Measurements from ENCODE around the gene CRTC1.

Gene CRTC1

DNA sequence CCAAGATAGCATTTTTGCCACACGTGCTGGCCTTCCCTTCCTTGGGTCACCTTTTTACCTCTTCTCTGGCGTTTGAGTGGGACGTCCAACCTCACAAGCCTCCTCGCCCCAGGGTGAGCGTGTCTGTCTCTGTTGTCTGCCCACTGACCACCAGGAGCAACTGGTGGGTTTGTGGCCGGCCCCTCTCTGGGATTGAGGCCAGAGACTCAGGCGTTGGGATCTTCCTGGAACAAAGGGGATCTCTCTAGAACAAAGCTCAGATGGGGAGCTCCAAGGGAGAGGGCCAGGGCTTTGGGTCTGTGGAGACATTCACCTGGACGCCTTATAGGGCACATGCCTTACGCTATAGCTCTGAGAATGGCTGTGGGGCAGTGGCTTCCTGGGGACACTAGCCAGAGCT is 90.2 kb downstream of the CRTC1 start:
- no peak for DNase-seq

DNA sequence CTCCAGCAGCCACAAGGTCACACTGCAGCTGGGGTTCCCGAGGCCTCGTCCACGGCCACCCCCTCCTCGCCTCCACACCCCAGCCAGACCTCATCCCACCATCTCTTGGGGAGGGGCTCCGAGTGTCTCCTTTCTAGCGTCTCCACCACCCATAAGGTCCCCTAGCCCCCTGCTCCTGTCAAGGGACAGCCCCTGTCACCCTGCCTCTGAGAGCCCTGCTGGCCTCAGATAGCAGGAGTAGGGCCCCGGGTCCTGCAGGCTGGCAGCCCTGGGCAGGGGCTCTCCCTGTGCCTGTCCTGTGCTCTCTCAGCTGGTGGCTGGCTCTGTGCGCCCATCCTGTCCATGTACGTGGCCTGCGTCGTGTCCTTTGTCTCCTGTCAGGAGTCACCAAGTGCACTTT is 90.6 kb downstream of the CRTC1 start:
- no peak for DNase-seq

DNA sequence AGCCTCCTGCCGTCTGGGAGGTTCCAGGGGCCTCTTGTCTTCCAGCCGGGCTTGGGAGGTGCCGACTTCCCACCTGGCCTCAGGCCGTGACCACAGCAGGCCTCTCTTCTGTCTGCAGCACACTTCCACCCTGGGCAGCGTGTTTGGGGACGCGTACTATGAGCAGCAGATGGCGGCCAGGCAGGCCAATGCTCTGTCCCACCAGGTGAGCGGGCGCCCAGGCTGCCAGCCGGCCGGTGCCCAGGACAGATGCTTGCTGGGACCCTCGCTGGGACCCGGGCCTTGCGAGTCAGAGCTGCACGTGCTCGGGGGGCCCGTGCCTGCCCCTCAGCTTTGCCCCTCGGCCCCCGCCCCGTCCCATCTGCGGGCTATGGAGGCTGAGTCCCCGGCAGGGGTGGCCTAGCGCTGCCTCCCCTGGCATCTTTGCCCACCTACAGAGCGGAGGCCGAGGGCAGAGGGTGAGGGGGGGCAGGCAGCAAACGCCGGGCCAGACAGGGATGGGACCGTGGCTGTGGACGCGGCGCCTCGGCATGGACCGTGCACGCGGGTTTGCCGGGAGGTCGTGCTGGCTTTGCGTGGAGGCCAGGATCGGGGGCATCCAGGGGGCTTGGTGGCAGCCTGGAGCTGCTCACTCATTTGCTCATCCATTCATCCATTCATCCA is 91.4 kb downstream of the CRTC1 start:
- DNase-seq, result no peak

DNA sequence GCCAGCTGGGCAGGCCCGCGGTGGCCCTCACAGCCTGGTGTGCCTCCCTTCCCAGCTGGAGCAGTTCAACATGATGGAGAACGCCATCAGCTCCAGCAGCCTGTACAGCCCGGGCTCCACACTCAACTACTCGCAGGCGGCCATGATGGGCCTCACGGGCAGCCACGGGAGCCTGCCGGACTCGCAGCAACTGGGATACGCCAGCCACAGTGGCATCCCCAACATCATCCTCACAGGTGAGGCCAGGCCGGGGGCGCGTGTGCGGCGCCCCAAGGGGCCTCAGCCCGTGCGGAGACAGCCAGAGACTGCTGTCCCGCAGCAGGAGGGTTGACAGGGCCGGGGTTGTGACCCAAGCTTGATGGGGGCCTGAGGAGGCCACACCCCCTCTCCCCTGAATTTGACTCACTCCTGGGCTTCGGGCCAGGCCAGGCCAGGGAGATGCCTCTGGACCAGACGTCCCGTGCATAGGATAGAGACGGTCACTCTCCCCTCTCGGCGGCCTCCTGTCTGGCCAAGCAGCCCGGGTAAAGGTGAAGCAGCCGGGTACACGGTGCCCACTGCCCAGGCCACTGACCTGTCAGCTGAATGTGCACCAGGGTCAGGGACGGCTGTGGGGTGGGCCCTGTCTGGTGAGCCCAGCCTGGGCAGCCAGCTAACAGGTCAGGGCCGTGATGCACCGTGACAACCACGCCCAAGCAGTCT is 92.3 kb downstream of the CRTC1 start:
- no peak for DNase-seq

DNA sequence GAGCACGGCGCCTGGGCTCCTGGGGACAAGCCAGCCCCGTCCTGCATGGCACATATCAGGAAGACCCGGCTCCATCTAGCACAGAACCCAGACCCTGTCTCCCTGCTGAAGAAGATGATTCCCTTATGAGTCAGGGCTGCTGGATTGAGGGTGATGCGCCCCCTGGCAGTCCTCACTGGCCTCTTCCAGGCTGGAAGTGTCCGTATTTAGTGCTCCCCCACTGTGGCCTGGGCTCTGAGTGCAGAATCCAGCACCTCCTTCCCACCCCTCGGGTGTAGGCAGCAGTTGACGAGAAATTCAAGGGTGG is 92.8 kb downstream of the CRTC1 start:
- DNase-seq, result no peak

DNA sequence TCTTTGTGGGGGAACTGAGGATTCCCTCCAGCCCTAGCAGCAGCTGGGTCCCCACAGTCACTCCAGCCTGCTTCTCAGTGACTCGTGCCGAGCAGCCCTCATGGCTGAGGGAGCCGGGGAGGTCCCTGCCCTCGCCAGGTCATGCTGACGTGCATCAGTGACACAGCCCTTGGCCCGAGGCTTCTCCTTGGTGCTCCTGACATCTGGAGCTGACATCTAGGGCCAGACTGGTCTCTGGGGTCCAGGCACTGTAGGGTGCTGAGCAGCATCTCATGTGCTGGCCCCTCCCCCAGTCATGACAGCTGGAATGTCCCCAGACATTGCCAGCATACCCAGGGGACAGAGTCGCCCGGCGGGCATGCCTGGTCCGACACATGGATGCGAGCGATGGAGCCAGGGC is 93.3 kb downstream of the CRTC1 start:
- no peak for DNase-seq

DNA sequence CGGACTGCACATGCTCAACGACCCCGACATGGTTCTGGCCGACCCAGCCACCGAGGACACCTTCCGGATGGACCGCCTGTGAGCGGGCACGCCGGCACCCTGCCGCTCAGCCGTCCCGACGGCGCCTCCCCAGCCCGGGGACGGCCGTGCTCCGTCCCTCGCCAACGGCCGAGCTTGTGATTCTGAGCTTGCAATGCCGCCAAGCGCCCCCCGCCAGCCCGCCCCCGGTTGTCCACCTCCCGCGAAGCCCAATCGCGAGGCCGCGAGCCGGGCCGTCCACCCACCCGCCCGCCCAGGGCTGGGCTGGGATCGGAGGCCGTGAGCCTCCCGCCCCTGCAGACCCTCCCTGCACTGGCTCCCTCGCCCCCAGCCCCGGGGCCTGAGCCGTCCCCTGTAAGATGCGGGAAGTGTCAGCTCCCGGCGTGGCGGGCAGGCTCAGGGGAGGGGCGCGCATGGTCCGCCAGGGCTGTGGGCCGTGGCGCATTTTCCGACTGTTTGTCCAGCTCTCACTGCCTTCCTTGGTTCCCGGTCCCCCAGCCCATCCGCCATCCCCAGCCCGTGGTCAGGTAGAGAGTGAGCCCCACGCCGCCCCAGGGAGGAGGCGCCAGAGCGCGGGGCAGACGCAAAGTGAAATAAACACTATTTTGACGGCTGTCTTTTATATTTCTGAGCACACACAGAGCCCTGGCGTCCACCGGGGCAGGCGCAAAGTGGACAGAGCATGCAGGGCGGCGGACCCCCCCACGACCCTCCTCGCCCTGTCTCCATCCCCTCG is 94.0 kb downstream of the CRTC1 start:
- no peak for DNase-seq

DNA sequence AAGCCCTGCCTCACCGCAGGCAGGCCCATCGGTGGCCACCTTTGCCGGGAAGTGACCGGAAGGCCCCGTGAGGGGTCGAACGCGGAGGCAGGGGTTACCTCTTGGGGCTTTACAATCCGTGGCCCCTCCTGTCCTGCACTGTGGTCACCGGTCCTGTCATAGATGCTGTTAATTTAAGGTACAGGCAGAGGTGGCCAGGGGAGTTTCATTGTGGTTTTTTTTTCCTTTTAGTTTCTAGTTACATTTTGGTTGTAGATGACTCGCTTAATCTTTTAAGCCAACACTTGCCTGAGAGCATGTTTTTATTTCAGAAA is 94.6 kb downstream of the CRTC1 start:
- no peak for DNase-seq

DNA sequence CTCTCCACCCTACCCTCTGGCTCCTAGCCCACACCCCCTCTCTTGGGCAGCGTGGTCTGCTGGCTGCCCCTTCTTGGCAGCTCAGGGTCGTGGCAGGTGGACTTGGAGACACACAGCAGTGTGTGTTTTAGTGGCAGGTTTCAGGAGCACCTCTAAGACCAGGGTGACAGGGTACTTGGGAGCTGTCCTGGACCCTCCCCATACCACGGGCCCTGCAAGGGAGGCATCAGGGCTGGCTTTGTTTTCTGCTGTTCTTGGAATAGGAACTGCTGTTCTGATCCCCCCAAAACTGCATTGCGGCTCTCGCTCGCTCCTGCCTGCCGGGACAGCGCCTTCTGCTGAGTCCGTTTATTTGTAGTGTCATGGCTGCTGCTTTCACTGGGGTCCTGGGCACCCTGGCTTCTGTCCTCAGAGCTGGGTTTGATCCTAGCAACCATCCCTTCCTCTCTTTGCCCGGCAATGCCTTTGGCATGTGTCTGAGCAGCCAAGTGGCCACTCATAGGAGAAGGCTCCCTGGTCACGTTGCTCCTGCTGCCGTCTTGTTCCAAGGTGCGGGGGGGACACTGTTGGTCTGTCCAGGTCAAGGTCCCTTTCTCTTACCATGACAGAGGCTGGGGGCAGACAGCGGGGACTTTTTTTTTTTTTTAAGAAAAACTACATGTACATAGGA is 95.5 kb downstream of the CRTC1 start:
- DNase-seq, result no peak

DNA sequence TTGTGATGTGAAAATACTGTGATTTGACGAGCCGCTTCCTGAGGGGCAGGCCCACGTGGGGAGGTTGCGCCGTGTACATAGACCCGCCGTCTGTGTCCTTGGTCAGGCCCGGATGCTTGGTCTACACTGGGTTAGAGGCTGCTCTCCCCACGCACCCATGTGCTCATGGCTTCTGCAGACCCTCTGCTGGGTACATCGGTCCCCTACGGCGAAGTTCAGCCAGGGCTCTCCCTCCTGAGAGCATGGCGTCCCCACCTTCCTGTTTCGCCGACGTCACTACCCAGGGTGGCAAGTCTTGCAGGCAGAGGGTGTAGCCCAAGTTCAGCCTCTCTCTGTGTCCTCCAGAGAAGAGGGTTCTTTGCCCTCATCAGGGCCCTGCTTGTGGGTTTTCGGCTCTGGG is 96.6 kb downstream of the CRTC1 start:
- DNase-seq, result no peak

DNA sequence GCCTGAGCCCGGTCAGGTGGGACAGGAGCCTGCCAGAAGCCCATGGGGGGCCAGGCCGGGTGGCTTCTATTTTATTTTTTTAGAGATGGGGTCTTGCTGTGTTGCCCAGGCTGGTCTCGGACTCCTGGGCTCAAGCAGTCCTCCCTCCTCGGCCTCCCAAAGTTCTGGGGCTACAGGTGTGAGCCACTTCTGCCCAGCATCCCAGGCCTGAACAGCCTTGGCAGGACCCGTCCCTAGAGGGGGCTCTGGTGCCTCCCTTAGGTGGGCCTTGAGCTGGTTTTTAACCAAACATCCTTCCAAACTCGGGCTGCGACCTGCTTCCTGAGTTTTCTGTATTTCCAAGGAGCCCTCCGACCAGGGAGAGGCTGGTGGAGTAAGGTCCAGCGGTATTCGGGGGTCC is 97.2 kb downstream of the CRTC1 start:
- DNase-seq, result no peak

DNA sequence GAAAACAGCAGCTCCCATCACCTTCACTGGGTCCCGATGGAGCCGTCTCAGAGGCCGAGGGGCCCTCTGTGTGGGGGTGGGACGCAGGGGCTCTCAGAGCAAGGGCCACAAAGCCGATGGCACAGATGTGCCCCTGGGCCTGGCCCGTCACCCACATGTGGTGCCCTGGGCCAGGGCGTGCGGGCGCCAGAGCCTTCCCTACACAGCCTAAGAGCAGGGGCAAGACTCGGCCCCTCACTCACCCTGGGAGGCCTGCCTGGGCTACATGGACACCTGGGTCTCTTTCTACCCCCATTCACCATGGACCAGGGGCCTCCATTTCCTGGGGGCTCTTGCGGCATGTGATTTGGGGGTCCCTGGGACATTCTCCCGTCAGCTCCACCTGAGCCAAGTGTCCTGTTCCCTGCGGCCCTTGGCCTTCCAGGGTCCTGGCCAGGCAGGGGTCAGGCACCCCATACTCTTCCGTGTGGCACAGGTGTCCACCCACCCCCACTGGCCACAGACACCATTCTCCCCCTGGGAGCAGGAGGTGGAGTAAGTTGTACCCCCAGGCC is 97.6 kb downstream of the CRTC1 start:
- DNase-seq, result no peak

DNA sequence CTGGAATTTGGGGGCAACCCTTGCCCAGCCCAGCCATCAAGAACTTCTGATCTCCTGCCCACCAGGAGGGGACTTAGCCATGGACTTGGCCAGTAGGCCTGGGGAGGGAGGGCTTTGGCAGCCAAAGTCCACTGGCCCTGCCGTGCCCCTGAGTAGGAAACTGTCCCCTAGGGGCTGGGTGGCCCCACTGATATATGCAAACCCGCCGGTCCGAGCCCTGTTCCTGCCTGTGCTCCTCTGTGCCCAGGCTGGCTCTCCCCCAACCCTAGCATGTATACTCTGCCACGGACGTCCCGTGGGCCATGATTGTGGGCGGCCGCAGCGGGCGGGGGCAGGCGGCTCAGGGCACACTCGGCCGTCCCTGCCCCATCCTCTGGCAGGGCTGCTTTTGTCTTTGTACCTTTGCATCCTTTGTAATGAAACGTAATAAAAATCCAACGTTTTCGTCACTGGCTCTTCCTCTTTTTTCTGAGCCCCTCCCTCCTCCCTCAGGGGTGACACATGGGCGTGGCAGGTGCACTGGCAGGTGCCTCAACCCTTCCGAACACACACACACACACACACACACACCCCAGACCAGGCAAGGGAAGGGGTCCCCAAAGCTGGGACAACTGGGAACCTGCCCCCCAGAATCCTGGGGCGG is 98.5 kb downstream of the CRTC1 start:
- no peak for DNase-seq

DNA sequence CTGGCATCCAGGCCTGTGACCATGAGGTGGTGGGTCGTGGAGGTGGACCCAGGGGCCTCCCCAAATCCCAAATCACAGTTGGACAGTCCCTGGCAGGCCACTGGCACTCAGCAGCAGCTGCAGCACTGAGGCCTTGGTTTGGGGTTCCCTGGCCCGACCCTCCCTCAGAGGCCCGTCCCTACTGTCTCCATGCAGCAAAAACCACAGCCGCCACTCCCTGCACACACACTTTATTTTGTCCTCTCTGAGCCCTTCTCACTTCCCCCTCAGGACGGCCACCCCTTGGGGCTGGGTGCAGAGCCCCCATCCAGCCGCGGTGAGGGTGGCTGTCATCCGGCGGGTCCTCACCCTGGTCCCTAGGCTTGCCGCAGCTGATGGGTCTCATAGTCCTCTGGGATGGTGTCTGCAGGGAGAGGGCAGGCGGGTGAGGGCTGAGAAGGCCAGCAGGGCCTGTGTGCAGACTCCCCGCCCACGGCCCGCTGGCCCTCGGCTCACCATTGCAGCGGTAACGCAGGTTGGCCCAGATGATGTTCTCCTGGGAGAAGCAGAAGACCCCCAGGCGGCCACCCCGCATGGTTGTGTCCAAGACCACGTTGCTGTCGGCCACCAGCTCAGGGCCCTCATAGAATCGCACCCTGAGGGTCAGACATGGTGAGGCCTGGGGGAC is 99.2 kb downstream of the CRTC1 start:
- DNase-seq, result no peak

DNA sequence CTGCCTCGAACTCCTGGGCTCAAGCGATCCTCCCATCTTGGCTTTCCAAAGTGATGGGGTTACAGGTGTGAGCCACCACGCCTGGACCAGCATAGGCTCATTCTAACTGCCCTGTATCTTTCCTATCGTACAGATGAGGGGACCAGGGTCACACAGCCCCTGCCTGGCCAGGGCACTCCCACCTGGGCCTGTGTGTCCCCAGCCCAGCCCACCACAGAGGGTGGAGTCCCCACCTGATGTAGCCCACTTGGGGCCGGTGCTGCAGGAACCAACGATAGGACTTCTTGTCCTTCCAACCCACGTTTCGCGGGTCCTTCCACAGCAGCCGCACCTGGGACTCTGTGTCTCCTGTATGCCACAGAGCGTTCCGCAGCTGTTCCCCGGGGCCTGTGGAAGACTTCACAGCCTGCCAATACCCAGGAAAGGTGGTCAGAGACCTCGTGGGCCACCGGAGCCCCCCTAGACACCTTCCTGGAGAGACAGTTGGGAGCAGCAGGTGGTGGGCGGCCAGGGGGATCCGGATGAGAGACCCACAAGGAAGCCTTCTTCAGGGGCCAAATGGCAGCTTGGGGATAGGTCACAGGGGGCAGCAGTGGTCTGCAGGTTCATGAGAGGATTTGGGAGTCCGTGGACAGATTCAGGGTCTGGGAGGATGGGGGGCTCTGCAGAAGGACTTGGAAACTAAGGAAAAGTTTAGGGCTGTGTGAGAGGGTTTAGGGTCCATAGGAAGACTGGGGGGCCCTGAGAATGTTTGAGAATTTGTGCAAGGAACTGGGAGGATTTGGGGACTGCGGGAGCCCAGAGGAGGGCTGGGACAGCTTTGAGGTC is 100.7 kb downstream of the CRTC1 start:
- DNase-seq, result no peak

DNA sequence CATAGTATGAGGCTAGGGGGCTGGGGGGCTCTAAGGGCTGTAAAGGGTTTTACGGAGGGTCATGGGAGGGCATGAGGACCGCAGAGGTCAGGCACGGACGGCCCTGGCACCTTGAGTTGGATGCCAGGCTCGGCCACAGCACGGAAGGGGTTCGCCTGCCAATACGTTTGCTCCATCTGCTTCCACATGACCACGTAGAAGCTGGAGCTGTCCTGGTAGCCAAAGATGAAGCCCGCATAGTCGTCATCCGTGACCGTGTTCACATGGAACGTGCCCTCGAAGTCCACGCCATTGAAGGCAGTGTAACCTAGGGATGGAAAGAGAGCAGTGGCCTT is 101.3 kb downstream of the CRTC1 start:
- no peak for DNase-seq

DNA sequence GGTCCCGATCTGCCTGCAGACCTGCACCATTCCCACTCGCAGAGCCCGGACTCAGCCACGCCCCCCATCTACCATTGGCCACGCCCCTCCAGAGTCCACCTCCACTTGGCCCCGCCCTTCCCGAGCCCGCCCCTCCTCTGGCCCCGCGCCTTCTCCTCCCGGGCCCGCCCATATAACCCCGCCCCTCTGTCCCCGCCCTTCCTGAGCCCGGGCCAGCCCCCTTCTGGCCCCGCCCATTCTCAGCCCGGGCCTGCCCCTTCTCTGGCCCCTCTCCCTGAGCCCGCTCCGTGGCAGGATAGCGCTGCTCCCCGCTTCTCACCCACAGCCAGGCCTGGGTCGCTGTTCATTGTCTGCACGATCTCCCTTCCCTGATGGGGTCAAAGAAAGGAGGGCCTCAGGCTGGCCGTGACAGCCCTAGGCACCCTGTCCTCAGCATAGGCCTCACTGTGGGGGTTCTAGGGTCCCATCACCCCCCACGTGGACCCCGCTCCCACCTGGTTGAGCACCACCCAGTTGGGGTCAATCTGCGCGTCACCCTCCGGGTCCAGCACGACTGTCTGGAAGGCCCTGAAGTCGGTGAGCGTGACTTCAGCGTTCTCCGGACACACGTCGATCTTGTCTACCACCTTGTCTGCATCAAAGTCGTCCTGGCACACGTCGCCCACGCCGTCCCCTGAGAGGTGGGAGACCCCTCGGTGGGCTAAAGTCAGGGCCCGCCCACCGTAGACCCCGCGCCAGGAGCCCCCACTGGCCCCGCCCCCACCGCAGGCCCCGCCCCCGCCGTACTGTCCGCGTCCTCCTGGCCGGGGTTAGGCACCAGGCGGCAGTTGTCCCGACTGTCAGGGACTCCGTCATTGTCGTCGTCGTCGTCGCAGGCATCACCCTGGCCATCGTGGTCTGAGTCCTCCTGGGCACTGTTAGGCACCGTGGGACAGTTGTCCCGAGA is 102.0 kb downstream of the CRTC1 start:
- peak; percentile 70 to 72 for DNase-seq

DNA sequence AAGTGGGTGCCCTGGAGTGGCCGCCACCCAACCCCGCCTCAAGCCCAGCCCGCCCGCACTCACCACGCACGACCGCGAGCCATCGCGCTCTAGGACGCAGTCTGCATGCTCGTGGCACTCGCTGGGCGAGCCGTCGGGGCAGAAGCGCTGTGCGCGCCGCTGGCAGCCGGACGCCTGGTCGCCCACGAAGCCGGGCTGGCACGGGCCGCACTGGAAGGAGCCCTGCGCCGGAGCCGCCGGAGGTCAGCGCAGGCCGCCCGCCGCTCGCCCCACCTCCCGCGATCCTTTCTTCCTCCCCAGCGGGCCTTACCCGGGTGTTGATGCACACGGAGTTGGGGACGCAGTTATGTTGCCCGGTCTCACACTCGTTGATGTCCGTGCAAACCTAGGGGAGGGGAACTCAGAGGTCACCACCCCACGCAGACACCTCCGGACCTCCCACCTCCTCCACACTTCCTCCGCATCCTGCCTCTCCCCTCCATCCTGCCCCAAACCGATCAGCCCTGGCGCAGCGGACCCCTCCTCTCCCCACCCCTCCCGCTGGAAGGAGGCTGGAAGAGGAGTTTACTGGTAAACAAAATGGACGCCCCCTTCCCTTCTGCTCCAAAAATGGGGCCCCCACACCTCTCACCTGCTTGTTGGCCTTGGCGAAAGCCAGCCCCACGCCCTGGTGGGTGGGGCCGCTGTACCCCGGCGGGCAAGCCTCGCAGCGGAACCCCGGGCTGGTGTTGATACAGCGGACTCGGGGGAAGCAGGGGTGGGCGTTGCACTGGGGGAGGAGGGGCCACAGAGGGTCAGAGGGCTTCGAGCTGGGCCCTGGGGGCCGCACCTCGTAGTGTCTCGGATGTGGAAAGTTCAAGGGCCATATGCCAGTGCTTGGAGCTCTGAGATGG is 105.3 kb downstream of the CRTC1 start:
- no peak for DNase-seq

DNA sequence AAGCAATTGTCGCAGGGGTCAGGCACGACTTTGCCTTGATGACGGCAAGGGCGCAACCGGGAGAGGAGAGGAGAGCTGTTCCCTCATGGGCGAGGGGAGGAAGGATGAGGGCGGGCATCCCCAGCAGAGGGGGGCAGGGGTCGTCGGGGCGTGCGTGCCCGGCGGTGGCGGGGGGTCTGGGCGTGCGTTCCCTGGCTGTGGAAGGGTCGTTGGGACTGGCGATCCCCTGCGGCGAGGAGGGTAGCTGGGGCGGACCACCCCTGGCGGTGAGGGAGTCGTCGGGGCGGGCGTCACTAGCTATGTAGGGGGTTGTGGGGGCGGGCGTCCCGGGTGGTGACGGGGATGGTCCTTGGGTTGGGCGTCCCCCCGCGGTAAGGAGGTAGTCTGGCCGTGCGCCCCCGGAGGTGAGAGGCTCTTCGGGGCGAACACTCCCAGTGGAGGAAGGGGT is 106.0 kb downstream of the CRTC1 start:
- DNase-seq, result no peak

All from stimulated activated CD4-positive, alpha-beta T cell treated with anti-CD3 and anti-CD28 coated beads, Interleukin-2, amount 100 ng/mL, for 48 hours (primary cell).